Parathyroid adenoma (tissue), 2 donors: ENCODE data around the gene MUS81.
"Not testable (repeated sequence)": the region's sequence is repeated elsewhere in the genome, so short reads cannot be mapped to it uniquely, and the experiment has no call there.

Source experiments
- H2AFZ ChIP-seq: fragments of 300-600 bp; sonication (generic); one replicate; pipeline ENCODE4 v1.7.0; 2017; ENCODE audit warnings: antibody characterized with exemption, mild to moderate bottlenecking
- H3K27ac ChIP-seq: fragments of 300-600 bp; sonication (generic); one replicate; pipeline ENCODE4 v1.7.0; 2017
- H3K27me3 ChIP-seq: fragments of 300-600 bp; sonication (generic); one replicate; pipeline ENCODE4 v1.7.0; 2017; ENCODE audit warnings: low read length; ENCODE audit not compliant: control insufficient read depth, insufficient read depth
- H3K36me3 ChIP-seq: fragments of 300-600 bp; sonication (generic); one replicate; pipeline ENCODE4 v1.7.0; 2017; ENCODE audit warnings: low read length; ENCODE audit not compliant: control insufficient read depth, insufficient read depth
- H3K4me1 ChIP-seq: fragments of 300-600 bp; sonication (generic); one replicate; pipeline ENCODE4 v1.7.0; 2017; ENCODE audit warnings: control low read depth
- H3K4me2 ChIP-seq: fragments of 300-600 bp; sonication (generic); one replicate; pipeline ENCODE4 v1.7.0; 2017; ENCODE audit warnings: low read length
- H3K4me3 ChIP-seq: fragments of 300-600 bp; sonication (generic); one replicate; pipeline ENCODE4 v1.7.0; 2017; ENCODE audit warnings: low read depth, low read length
- H3K79me2 ChIP-seq: fragments of 300-600 bp; sonication (generic); one replicate; pipeline ENCODE4 v1.7.0; 2017; ENCODE audit warnings: control low read depth
- H3K9ac ChIP-seq: fragments of 300-600 bp; sonication (generic); one replicate; pipeline ENCODE4 v1.7.0; 2017; ENCODE audit warnings: mild to moderate bottlenecking
- H3K9me3 ChIP-seq: fragments of 300-600 bp; sonication (generic); one replicate; pipeline ENCODE4 v1.7.0; 2017; ENCODE audit warnings: low read length; ENCODE audit not compliant: control insufficient read depth
- CTCF ChIP-seq: fragments of 300-600 bp; sonication (generic); IDR thresholded peaks from one replicate; pipeline ENCODE4 v1.7.0; 2017; ENCODE audit warnings: antibody characterized with exemption, mild to moderate bottlenecking
- donor health status: primary hyperparathyroidism.

MUS81 gene

GRCh38 chr11:65888163-65888814 is 28.1 kb downstream of the MUS81 start, which contains the start of gene FIBP:
TSS of gene FIBP (minus strand) at chr11:65888471. CDS start at chr11:65888418, 53 bp downstream.
- peak; percentile 88 for TF ChIP-seq CTCF
- peaks cover 8% of the 10 kb centered on the region for H3K4me1 ChIP-seq
- H3K27ac ChIP-seq, result peak within 1 kb of the TSS; percentile 87

GRCh38 chr11:65890324-65891218 is 30.3 kb downstream of the MUS81 start, which contains the start of gene CCDC85B:
TSS of gene CCDC85B (plus strand) at chr11:65890673. CDS start at chr11:65890784, 111 bp downstream.
- H3K27me3 ChIP-seq, result no peaks in the 10 kb centered on the region
- H3K9me3 ChIP-seq, result no peaks in the 10 kb centered on the region
- peak within 1 kb of the TSS; percentile 82 for H3K4me2 ChIP-seq
- peak within 1 kb of the TSS; percentile 87 for H3K27ac ChIP-seq
- peak within 1 kb of the TSS; percentile 68 for H3K4me3 ChIP-seq
- H3K4me1 ChIP-seq, result peaks cover 8% of the 10 kb centered on the region
- H3K36me3 ChIP-seq, result no peaks in the 10 kb centered on the region
- no peak within 1 kb of the TSS for H3K9ac ChIP-seq
- no peak for TF ChIP-seq CTCF
- H2AFZ ChIP-seq, result peak within 1 kb of the TSS; percentile 88
- H3K79me2 ChIP-seq, result no peaks in the 10 kb centered on the region

More at GRCh38 chr11:65888163-65888814, 28.1 kb downstream of the MUS81 start, which contains the start of gene FIBP:
- Histone ChIP-seq H2AFZ (peak within 1 kb of the TSS; percentile 76), H3K79me2 (no peaks in the 10 kb centered on the region), H3K36me3 (no peaks in the 10 kb centered on the region), H3K27me3 (no peaks in the 10 kb centered on the region), H3K4me2 (peak within 1 kb of the TSS; percentile 70), H3K4me3 (peak within 1 kb of the TSS; percentile 77), H3K9me3 (no peaks in the 10 kb centered on the region), H3K9ac (no peak within 1 kb of the TSS)

- Histone ChIP-seq H3K4me2 (peak overlapping the region; percentile 82), H2AFZ (peak overlapping the region; percentile 88), H3K4me1 (peaks cover 8% of the 10 kb centered on the region), H3K36me3 (no peaks in the 10 kb centered on the region), H3K9ac (no peak overlapping the region), H3K27ac (peak overlapping the region; percentile 87), H3K79me2 (no peaks in the 10 kb centered on the region), H3K27me3 (no peaks in the 10 kb centered on the region), H3K4me3 (peak overlapping the region; percentile 68), H3K9me3 (no peaks in the 10 kb centered on the region)
- peak; percentile 6 for TF ChIP-seq CTCF
These were observed 31.2 kb downstream of the MUS81 start for GRCh38 chr11:65891219-65892136.

GRCh38 chr11:65892137-65892540 is 31.9 kb downstream of the MUS81 start:
- H3K36me3 ChIP-seq, H3K9ac ChIP-seq, H3K4me3 ChIP-seq, H2AFZ ChIP-seq, H3K27me3 ChIP-seq, H3K79me2 ChIP-seq, H3K4me1 ChIP-seq, H3K9me3 ChIP-seq: not testable (repeated sequence)
- peak overlapping the region; percentile 4 for H3K4me2 ChIP-seq
- peak overlapping the region; percentile 12 for H3K27ac ChIP-seq
